DND-41 (cell line): Measurements from ENCODE around the gene USP48.
A peak's percentile ranks its signal among the peaks of the same experiment; 100 is the strongest.

Experiments
- ATAC-seq: fragments of 200-7000 bp; cut with Tn5 transposase; 3 replicates; pipeline ENCODE4 v1.9.1; 2021; ENCODE audit warnings: low read depth; ENCODE audit not compliant: insufficient read depth
- DNase-seq: peaks from one replicate; pipeline ENCODE4 v3.0.0-alpha.2; 2020
- H2AFZ ChIP-seq: 2 replicates; pipeline ENCODE4 v1.6.0; 2012; ENCODE audit warnings: low read depth, low read length
- H3K27ac ChIP-seq: 2 replicates; pipeline ENCODE4 v1.5.1; 2012; ENCODE audit warnings: low read length, inconsistent platforms
- H3K27me3 ChIP-seq: fragments of 200-600 bp; sonication (generic); 2 replicates; pipeline ENCODE4 v1.6.0; 2012; ENCODE audit warnings: low read length, mild to moderate bottlenecking, inconsistent platforms; ENCODE audit not compliant: insufficient read depth, poor library complexity
- H3K36me3 ChIP-seq: 2 replicates; pipeline ENCODE4 v1.5.1; 2012; ENCODE audit warnings: low read length, inconsistent platforms; ENCODE audit not compliant: insufficient read depth
- H3K4me1 ChIP-seq: 2 replicates; pipeline ENCODE4 v1.5.1; 2012; ENCODE audit warnings: mild to moderate bottlenecking, low read length; ENCODE audit not compliant: insufficient read depth
- H3K4me2 ChIP-seq: 2 replicates; pipeline ENCODE4 v1.6.0; 2012; ENCODE audit warnings: mild to moderate bottlenecking, moderate library complexity, low read length, inconsistent platforms; ENCODE audit not compliant: insufficient read depth
- H3K4me3 ChIP-seq, 2 experiments: fragments of 200-600 bp in 1 of 2; shearing (Covaris generic) in 1 of 2; 2 replicates each; pipeline ENCODE4 v1.5.1; 2012 to 2016; ENCODE audit warnings: inconsistent platforms in 2 of 2, low read length in 2 of 2, mild to moderate bottlenecking in 2 of 2, low read depth in 1 of 2, moderate library complexity in 1 of 2
- H3K79me2 ChIP-seq: 2 replicates; pipeline ENCODE4 v1.6.0; 2012; ENCODE audit warnings: low read length, inconsistent platforms; ENCODE audit not compliant: insufficient read depth
- H3K9ac ChIP-seq: 2 replicates; pipeline ENCODE4 v1.6.0; 2012; ENCODE audit warnings: low read depth, mild to moderate bottlenecking, inconsistent platforms, low read length, moderate library complexity
- H3K9me3 ChIP-seq: 2 replicates; pipeline ENCODE4 v1.5.1; 2012; ENCODE audit warnings: low read length, moderate library complexity, mild to moderate bottlenecking, inconsistent platforms; ENCODE audit not compliant: insufficient read depth, severe bottlenecking
- H4K20me1 ChIP-seq: 2 replicates; pipeline ENCODE4 v1.6.0; 2012; ENCODE audit warnings: low read length; ENCODE audit not compliant: insufficient read depth
- CTCF ChIP-seq: IDR thresholded peaks from 2 replicates; pipeline ENCODE4 v1.5.1; 2012; ENCODE audit warnings: borderline replicate concordance, low read length, moderate library complexity, mild to moderate bottlenecking; ENCODE audit not compliant: poor library complexity, severe bottlenecking; ENCODE audit errors: extremely low read depth
- EZH2 ChIP-seq: IDR thresholded peaks from 3 replicates; pipeline ENCODE4 v1.6.1; 2012; ENCODE audit warnings: borderline replicate concordance, low read depth, mild to moderate bottlenecking, moderate library complexity, low read length, inconsistent platforms; ENCODE audit not compliant: severe bottlenecking

The USP48 gene

GRCh38 chr1:21659099-21659923 lies 123.6 kb downstream of the USP48 start:
- Histone ChIP-seq H3K4me2 (peak overlapping the region; percentile 91), H3K4me3 (peak overlapping the region in 1 of 2 experiments; percentile 60; a peak in 2 of 4 replicates), H3K9me3 (no peaks in the 10 kb centered on the region), H3K27ac (no peak overlapping the region), H3K9ac (peak overlapping the region; percentile 39), H3K4me1 (peaks cover 11% of the 10 kb centered on the region), H3K27me3 (peaks cover 3% of the 10 kb centered on the region), H3K79me2 (no peaks in the 10 kb centered on the region), H3K36me3 (no peaks in the 10 kb centered on the region), H4K20me1 (peaks cover 29% of the 10 kb centered on the region), H2AFZ (peak overlapping the region; percentile 83)
- ATAC-seq = peak; percentile 97
- TF ChIP-seq EZH2 (no peak), CTCF (peak; percentile 88)
- DNase-seq = peak; percentile 91

GRCh38 chr1:21657456-21658190 lies 125.3 kb downstream of the USP48 start:
- Histone ChIP-seq H4K20me1 (peaks cover 22% of the 10 kb centered on the region), H3K36me3 (no peaks in the 10 kb centered on the region), H3K27ac (no peak overlapping the region), H3K79me2 (no peaks in the 10 kb centered on the region), H3K4me1 (peaks cover 11% of the 10 kb centered on the region), H3K27me3 (no peaks in the 10 kb centered on the region), H3K9ac (no peak overlapping the region), H2AFZ (no peak overlapping the region), H3K4me3 (no peak overlapping the region), H3K9me3 (no peaks in the 10 kb centered on the region), H3K4me2 (no peak overlapping the region)
- DNase-seq (no peak), ATAC-seq (no peak)
- peak; percentile 29 for TF ChIP-seq CTCF
- no peak for TF ChIP-seq EZH2

GRCh38 chr1:21655748-21656147 lies 127.2 kb downstream of the USP48 start:
- Histone ChIP-seq H3K9me3 (no peaks in the 10 kb centered on the region), H3K9ac (no peak overlapping the region), H3K4me3 (no peak overlapping the region), H3K4me2 (no peak overlapping the region), H4K20me1 (peaks cover 27% of the 10 kb centered on the region), H3K36me3 (no peaks in the 10 kb centered on the region), H2AFZ (no peak overlapping the region), H3K79me2 (no peaks in the 10 kb centered on the region), H3K4me1 (peaks cover 11% of the 10 kb centered on the region), H3K27ac (no peak overlapping the region), H3K27me3 (no peaks in the 10 kb centered on the region)
- DNase-seq (no peak), ATAC-seq (no peak)
- TF ChIP-seq CTCF (no peak), EZH2 (no peak)
